Mucosa of descending colon (tissue), 3 donors: Measurements from ENCODE around the gene MYLIP. TPM values are rescaled to one million over a fixed set of nuclear protein-coding genes. Genes with fewer than 3 reads are reported as not detected.

Source experiments
- ATAC-seq: fragments of 200-7000 bp; cut with Tn5 transposase; one replicate; pipeline ENCODE4 v1.9.1; 2020; ENCODE audit warnings: mild to moderate bottlenecking, moderate library complexity
- DNase-seq, 3 donors: peaks; one replicate each; pipeline ENCODE4 v3.0.0-alpha.2; 2020
- H3K36me3 ChIP-seq: fragments of 200-600 bp; one replicate; pipeline ENCODE4 v1.8.0; 2021; ENCODE audit warnings: low read depth, mild to moderate bottlenecking
- H3K4me1 ChIP-seq: fragments of 200-600 bp; one replicate; pipeline ENCODE4 v1.8.0; 2021; ENCODE audit warnings: low read depth, mild to moderate bottlenecking
- H3K4me3 ChIP-seq: fragments of 200-600 bp; one replicate; pipeline ENCODE4 v1.8.0; 2021; ENCODE audit warnings: mild to moderate bottlenecking
- H3K9me3 ChIP-seq: fragments of 200-600 bp; one replicate; pipeline ENCODE4 v1.8.0; 2021; ENCODE audit warnings: mild to moderate bottlenecking
- CTCF ChIP-seq: fragments of 200-600 bp; IDR thresholded peaks from one replicate; pipeline ENCODE4 v1.8.0; 2022; ENCODE audit warnings: antibody characterized with exemption, mild to moderate bottlenecking
- intact Hi-C, 2 donors: fragments of 100-400 bp; cut with DNase I in 1 of 2; cut with micrococcal nuclease in 1 of 2; formaldehyde crosslinking; loops; one replicate each; pipeline versions ENCODE4 v1.11.0 to v1.11.1; 2022; cut with DNase I, micrococcal nuclease
- total RNA-seq, 3 donors: library from RNA; stranded (reverse); fragmentation: NEBNext Ultra II Directional in 2 of 3; extraction: Animal tissue kit (Norgen Biotek cat#: 25700) in 2 of 3; gene quantifications; one replicate each; pipeline versions ENCODE4 v1.2.1 to v1.2.4, GENCODE V29; 2021 to 2023
- donor health status: DM: no; HTN: no; CAD: no; lungs with moderate emphysema.
- donor health status: DM: no; HTN: no; CAD: no.
- donor health status: DM: no; HTN: yes; CAD: no.

Gene MYLIP
- total RNA-seq, 3 donors from 2014 or later: 22.7 to 64.4 (median 40.3) TPM

GRCh38 chr6:16098211-16098610 is 30.7 kb upstream of the MYLIP start:
- ATAC-seq (no peak), DNase-seq (no peak)
- Histone ChIP-seq H3K9me3 (no peaks in the 10 kb centered on the region), H3K36me3 (no peaks in the 10 kb centered on the region), H3K4me1 (no peaks in the 10 kb centered on the region), H3K4me3 (no peak overlapping the region)
- intact Hi-C loops: no loop called here
- no peak for TF ChIP-seq CTCF

DNA sequence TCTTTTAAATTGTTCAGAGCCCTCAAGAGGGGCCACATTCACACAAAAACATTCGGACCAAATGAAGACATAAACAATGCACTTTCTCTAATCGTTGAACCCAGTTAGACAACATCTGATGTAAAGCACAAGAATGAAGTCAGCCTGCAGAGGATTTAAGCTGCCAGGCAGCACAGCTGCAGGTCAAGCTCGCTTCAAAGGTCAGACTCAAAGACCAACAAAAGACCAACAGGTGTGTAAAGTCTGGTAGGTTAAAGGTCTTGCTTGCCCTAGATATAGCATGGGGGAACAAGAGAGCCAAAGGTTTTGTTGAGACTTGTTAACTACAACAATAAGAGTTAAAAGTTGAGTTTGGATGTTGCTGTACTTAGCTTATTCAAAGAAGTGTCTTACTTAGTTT is 26.7 kb upstream of the MYLIP start:
- Histone ChIP-seq H3K36me3 (no peaks in the 10 kb centered on the region), H3K4me3 (no peak overlapping the region), H3K4me1 (no peaks in the 10 kb centered on the region), H3K9me3 (no peaks in the 10 kb centered on the region)
- ATAC-seq (no peak), DNase-seq (no peak)
- intact Hi-C loops: no loop called here
- no peak for TF ChIP-seq CTCF

DNA sequence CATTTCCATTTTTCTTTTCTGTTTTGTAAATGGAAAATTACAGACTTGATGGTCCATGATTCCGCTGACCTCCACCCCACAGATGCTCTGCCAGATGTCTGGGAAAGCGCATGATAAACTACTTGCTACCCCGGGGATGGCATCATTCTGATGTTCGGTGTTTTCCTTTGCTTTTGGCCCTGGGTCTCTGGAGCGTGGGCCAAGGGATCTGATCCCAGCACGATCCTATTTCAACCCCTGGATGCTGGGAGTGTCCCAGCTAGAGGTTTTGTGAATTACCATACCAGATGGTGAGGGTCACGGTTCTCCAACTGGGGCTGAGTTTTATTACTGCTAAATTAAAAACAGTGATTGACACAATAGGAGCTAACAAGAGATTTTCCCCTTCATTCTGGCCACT is 25.2 kb upstream of the MYLIP start:
- ATAC-seq: no peak
- TF ChIP-seq CTCF: no peak
- intact Hi-C loops: no loop called here
- H3K4me3 ChIP-seq: no peak overlapping the region
- H3K36me3 ChIP-seq: no peaks in the 10 kb centered on the region
- DNase-seq: no peak
- H3K9me3 ChIP-seq: no peaks in the 10 kb centered on the region
- no peaks in the 10 kb centered on the region for H3K4me1 ChIP-seq

- no peak for TF ChIP-seq CTCF
- H3K9me3 ChIP-seq: no peaks in the 10 kb centered on the region
- H3K36me3 ChIP-seq: no peaks in the 10 kb centered on the region
- intact Hi-C loops: no loop called here
- ATAC-seq: no peak
- H3K4me1 ChIP-seq: no peaks in the 10 kb centered on the region
- DNase-seq: no peak
- H3K4me3 ChIP-seq: no peak overlapping the region
Measured at GRCh38 chr6:16104624-16105433, 24.1 kb upstream of the MYLIP start.

DNA sequence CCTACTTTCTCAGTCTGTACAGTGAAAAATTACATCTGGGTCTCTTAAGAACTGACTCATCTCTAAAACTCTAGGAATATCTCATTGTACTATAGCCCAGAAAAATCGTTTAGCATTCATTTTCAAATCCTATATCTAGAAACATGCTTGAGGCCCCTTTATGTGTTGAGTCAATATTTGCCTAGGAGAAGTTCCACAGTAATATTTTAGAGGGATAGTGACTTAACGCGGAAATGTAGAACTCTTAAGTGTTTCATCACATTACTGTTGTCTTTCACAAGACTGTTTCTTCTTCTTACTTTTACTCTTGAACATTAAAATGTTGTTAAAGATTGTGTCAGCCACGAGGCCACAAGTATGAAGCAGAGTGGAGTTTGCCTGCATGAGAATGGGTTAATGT is 23.0 kb upstream of the MYLIP start:
- TF ChIP-seq CTCF: no peak
- Histone ChIP-seq H3K9me3 (no peaks in the 10 kb centered on the region), H3K36me3 (no peaks in the 10 kb centered on the region), H3K4me1 (no peaks in the 10 kb centered on the region), H3K4me3 (no peak overlapping the region)
- DNase-seq (no peak), ATAC-seq (no peak)
- intact Hi-C loops: no loop called here
